Activated naive CD8-positive, alpha-beta T cell treated with anti-CD3 and anti-CD28 coated beads, Interleukin-2, amount 50 U/mL, for 24 hours (primary cell): ENCODE measurements around the gene RGS16.

Experiments used
- ATAC-seq: fragments of 150-1000 bp; cut with Tn5 transposase; one replicate; pipeline ENCODE4 v1.10.0; 2021
- DNase-seq: peaks from one replicate; pipeline ENCODE4 v3.0.0; 2021
- H3K27ac Mint-ChIP-seq: one replicate; pipeline ENCODE4 v1.8.0; 2021; ENCODE audit warnings: mild to moderate bottlenecking, mixed read lengths
- H3K27me3 Mint-ChIP-seq: one replicate; pipeline ENCODE4 v1.8.0; 2021; ENCODE audit warnings: mixed read lengths
- H3K36me3 Mint-ChIP-seq: one replicate; pipeline ENCODE4 v1.8.0; 2021; ENCODE audit warnings: low read depth, mixed read lengths
- H3K4me1 Mint-ChIP-seq: one replicate; pipeline ENCODE4 v1.8.0; 2021; ENCODE audit warnings: mixed read lengths
- H3K4me3 Mint-ChIP-seq: one replicate; pipeline ENCODE4 v1.8.0; 2021; ENCODE audit warnings: mild to moderate bottlenecking, moderate library complexity, mixed read lengths
- H3K9me3 Mint-ChIP-seq: one replicate; pipeline ENCODE4 v1.8.0; 2021; ENCODE audit warnings: mixed read lengths

The RGS16 gene

GRCh38 chr1:182608236-182608635 is 4.0 kb upstream of the RGS16 start:
- Mint-ChIP-seq H3K4me3 (no peak overlapping the region), H3K4me1 (peaks cover 75% of the 10 kb centered on the region), H3K36me3 (no peaks in the 10 kb centered on the region), H3K27me3 (peaks cover 63% of the 10 kb centered on the region), H3K27ac (peak overlapping the region; percentile 65), H3K9me3 (no peaks in the 10 kb centered on the region)
- DNase-seq (no peak), ATAC-seq (no peak)

GRCh38 chr1:182607566-182607965 is 3.4 kb upstream of the RGS16 start:
- peaks cover 70% of the 10 kb centered on the region for H3K4me1 Mint-ChIP-seq
- H3K27me3 Mint-ChIP-seq, result peaks cover 57% of the 10 kb centered on the region
- DNase-seq (no peak), ATAC-seq (no peak)
- H3K4me3 Mint-ChIP-seq, result no peak overlapping the region
- H3K9me3 Mint-ChIP-seq, result no peaks in the 10 kb centered on the region
- H3K27ac Mint-ChIP-seq, result no peak overlapping the region
- no peaks in the 10 kb centered on the region for H3K36me3 Mint-ChIP-seq

- ATAC-seq, result peak; percentile 9
- Mint-ChIP-seq H3K4me1 (peaks cover 53% of the 10 kb centered on the region), H3K36me3 (no peaks in the 10 kb centered on the region), H3K9me3 (no peaks in the 10 kb centered on the region), H3K27me3 (peaks cover 36% of the 10 kb centered on the region), H3K4me3 (no peak overlapping the region), H3K27ac (peak overlapping the region; percentile 95)
- no peak for DNase-seq
These were observed 479 bp downstream of the RGS16 start for GRCh38 chr1:182603646-182604174.

GRCh38 chr1:182602935-182603645 is 1.1 kb downstream of the RGS16 start:
- peak; percentile 47 for ATAC-seq
- H3K4me1 Mint-ChIP-seq, result peaks cover 51% of the 10 kb centered on the region
- no peaks in the 10 kb centered on the region for H3K36me3 Mint-ChIP-seq
- no peak for DNase-seq
- no peak overlapping the region for H3K4me3 Mint-ChIP-seq
- H3K27me3 Mint-ChIP-seq, result peaks cover 32% of the 10 kb centered on the region
- no peaks in the 10 kb centered on the region for H3K9me3 Mint-ChIP-seq
- peak overlapping the region; percentile 95 for H3K27ac Mint-ChIP-seq

DNA sequence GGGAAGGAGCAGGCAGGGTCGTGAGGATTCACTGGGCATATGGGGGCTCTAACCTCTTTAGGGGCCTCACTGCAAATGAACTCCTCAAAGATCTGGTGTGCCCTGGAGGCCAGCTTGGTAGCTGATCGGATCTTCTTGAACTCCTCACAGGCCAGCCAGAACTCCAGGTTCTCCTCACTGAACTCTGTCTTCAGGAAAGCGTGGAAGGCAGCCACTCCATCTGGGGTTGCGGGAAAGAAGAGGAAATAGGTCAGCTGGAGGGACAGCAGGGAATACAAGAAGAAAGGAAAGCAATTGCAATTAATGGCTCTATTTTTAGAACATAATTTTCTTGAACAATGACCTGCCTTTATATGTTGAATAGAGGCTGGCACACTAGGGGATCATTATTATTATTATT is 2.3 kb downstream of the RGS16 start:
- Mint-ChIP-seq H3K4me1 (peaks cover 41% of the 10 kb centered on the region), H3K9me3 (no peaks in the 10 kb centered on the region), H3K4me3 (no peak overlapping the region), H3K36me3 (no peaks in the 10 kb centered on the region), H3K27ac (no peak overlapping the region), H3K27me3 (peaks cover 23% of the 10 kb centered on the region)
- DNase-seq, result no peak
- no peak for ATAC-seq

GRCh38 chr1:182601416-182601786 is 2.8 kb downstream of the RGS16 start:
- H3K4me3 Mint-ChIP-seq, result no peak overlapping the region
- no peak overlapping the region for H3K27ac Mint-ChIP-seq
- ATAC-seq (no peak), DNase-seq (peak; percentile 67)
- no peaks in the 10 kb centered on the region for H3K36me3 Mint-ChIP-seq
- peaks cover 36% of the 10 kb centered on the region for H3K4me1 Mint-ChIP-seq
- peaks cover 18% of the 10 kb centered on the region for H3K27me3 Mint-ChIP-seq
- H3K9me3 Mint-ChIP-seq, result no peaks in the 10 kb centered on the region

- Mint-ChIP-seq H3K4me3 (no peak overlapping the region), H3K36me3 (no peaks in the 10 kb centered on the region), H3K27me3 (peaks cover 17% of the 10 kb centered on the region), H3K27ac (no peak overlapping the region), H3K4me1 (peaks cover 37% of the 10 kb centered on the region), H3K9me3 (no peaks in the 10 kb centered on the region)
- no peak for DNase-seq
- ATAC-seq, result no peak
These were observed 3.3 kb downstream of the RGS16 start for GRCh38 chr1:182600745-182601415.

DNA sequence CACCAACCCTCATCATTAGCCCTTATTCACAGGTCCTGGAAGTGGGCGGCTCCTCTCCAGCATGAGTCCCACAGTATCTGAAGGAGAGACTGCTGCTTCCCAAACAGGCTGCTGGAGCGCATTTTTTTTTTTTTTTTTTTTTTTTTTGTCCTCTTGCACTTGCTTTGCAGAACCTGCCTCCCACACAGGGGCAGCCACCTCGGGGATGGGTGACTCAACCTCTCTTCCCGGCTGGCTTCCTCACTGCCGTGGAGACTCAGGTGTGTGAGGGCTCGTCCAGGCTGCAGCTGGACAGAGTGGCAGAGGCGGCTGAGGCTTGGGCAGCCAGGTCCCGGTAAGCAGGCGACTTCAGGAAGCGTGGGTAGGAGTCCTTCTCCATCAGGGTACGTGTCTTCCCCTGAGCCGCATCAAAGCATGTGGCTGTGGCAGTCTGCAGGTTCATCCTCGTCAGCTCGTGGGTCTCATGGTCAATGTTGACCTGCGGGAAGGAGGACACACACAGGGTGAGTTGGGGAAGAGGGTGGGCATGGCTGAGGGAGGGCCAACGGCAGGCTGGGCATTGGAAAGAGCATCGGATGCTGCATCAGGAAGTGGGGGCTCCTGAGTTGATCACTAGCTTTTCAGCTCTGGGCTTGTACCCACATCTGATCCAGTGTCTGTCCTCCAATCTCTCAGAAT is 4.0 kb downstream of the RGS16 start:
- Mint-ChIP-seq H3K27ac (peak overlapping the region; percentile 71), H3K4me3 (no peak overlapping the region), H3K36me3 (no peaks in the 10 kb centered on the region), H3K9me3 (no peaks in the 10 kb centered on the region), H3K4me1 (peaks cover 35% of the 10 kb centered on the region), H3K27me3 (peaks cover 10% of the 10 kb centered on the region)
- ATAC-seq (no peak), DNase-seq (no peak)

GRCh38 chr1:182599339-182599738 is 4.8 kb downstream of the RGS16 start:
- peak overlapping the region; percentile 18 for H3K4me3 Mint-ChIP-seq

GRCh38 chr1:182598296-182598695 is 5.9 kb downstream of the RGS16 start:
- ATAC-seq, result no peak
- Mint-ChIP-seq H3K4me1 (peaks cover 19% of the 10 kb centered on the region), H3K27ac (no peak overlapping the region), H3K4me3 (no peak overlapping the region), H3K9me3 (no peaks in the 10 kb centered on the region), H3K27me3 (no peaks in the 10 kb centered on the region), H3K36me3 (no peaks in the 10 kb centered on the region)
- no peak for DNase-seq

More at GRCh38 chr1:182599339-182599738, 4.8 kb downstream of the RGS16 start:
- Mint-ChIP-seq H3K27ac (peak overlapping the region; percentile 46), H3K36me3 (no peaks in the 10 kb centered on the region), H3K9me3 (no peaks in the 10 kb centered on the region), H3K27me3 (peaks cover 1% of the 10 kb centered on the region), H3K4me1 (peaks cover 28% of the 10 kb centered on the region)
- DNase-seq (peak; percentile 52), ATAC-seq (no peak)

GRCh38 chr1:182596934-182597333 is 7.3 kb downstream of the RGS16 start:
- Mint-ChIP-seq H3K27me3 (no peaks in the 10 kb centered on the region), H3K9me3 (no peaks in the 10 kb centered on the region), H3K36me3 (no peaks in the 10 kb centered on the region), H3K4me1 (peaks cover 19% of the 10 kb centered on the region), H3K27ac (no peak overlapping the region), H3K4me3 (no peak overlapping the region)
- DNase-seq, result no peak
- no peak for ATAC-seq

GRCh38 chr1:182595641-182596240 is 8.4 kb downstream of the RGS16 start:
- Mint-ChIP-seq H3K36me3 (no peaks in the 10 kb centered on the region), H3K4me1 (peaks cover 19% of the 10 kb centered on the region), H3K27ac (no peak overlapping the region), H3K27me3 (no peaks in the 10 kb centered on the region), H3K4me3 (no peak overlapping the region), H3K9me3 (no peaks in the 10 kb centered on the region)
- DNase-seq (peak; percentile 77), ATAC-seq (no peak)

GRCh38 chr1:182589931-182590330 is 14.3 kb downstream of the RGS16 start:
- ATAC-seq (no peak), DNase-seq (no peak)
- Mint-ChIP-seq H3K36me3 (peaks cover 10% of the 10 kb centered on the region), H3K4me3 (no peak overlapping the region), H3K27me3 (no peaks in the 10 kb centered on the region), H3K9me3 (no peaks in the 10 kb centered on the region), H3K4me1 (peaks cover 32% of the 10 kb centered on the region), H3K27ac (peak overlapping the region; percentile 97)

DNA sequence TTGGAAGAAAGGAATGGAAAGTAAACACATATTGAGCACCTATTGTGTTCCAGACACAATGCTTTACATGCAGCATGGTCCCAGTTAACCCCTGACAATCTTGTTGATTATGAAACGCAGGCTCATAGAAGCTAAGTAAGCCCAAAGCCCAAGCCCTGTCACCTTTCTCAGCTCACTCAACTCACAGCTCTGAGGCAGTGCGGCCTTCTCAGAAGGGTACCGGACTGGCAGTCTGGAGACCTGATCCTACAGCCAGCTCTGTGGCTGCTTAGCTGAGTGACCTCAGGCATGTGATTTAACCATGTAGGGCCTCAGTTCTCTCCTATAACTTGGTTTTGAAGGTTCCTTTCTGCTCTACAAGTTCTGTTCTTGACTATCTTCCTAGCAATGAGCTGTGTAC is 14.7 kb downstream of the RGS16 start:
- ATAC-seq, result no peak
- no peak for DNase-seq
- Mint-ChIP-seq H3K27me3 (no peaks in the 10 kb centered on the region), H3K4me1 (peaks cover 36% of the 10 kb centered on the region), H3K9me3 (no peaks in the 10 kb centered on the region), H3K4me3 (peak overlapping the region; percentile 93), H3K36me3 (peaks cover 10% of the 10 kb centered on the region), H3K27ac (peak overlapping the region; percentile 97)
